Stimulated activated CD8-positive, alpha-beta memory T cell treated with anti-CD3 and anti-CD28 coated beads, Interleukin-7, amount 100 ng/mL, for 1 hour (primary cell): ENCODE results near the gene EGLN3.

ENCODE experiments used
- DNase-seq, 2 donors: peaks; one replicate each; pipeline ENCODE4 v3.0.0-alpha.2; 2020; ENCODE audit warnings: low read depth in 2 of 2

The EGLN3 gene

GRCh38 chr14:33910435-33910834 is 40.4 kb downstream of the EGLN3 start:
- no peak for DNase-seq

DNA sequence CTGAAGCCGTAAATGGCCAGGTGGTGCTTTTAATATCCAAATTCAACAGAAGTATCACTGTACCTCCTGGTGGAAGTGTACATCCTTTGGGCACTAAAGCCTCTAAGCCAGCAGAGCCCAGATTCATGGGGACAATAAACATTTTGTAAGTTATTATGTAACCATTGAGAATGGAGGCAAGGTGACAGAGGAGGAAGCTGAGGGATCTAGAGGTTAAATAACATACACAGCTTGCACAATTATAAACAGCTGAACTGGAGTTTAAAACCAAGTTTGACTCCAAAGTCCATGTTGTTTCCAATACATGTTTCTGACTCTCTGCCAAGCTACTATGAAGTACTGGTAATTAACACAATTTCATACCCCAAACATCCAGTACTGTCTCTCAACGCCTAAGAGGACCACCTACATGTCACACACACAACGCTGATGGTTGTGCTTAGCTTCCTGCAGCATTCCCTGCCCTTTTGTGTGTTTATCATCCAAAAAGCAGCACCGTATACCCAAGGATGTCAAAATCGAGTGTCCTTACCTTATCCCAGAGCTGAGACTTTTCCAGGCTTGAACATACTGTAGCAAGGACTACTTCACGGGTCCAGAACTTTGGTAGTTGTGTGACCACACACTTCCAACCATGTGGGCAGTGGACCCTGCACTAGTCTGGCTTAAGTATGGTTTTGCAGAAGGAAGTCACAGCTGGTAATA is 41.3 kb downstream of the EGLN3 start:
- DNase-seq = no peak

- no peak for DNase-seq
Observed at GRCh38 chr14:33908540-33909223, 42.2 kb downstream of the EGLN3 start.

DNA sequence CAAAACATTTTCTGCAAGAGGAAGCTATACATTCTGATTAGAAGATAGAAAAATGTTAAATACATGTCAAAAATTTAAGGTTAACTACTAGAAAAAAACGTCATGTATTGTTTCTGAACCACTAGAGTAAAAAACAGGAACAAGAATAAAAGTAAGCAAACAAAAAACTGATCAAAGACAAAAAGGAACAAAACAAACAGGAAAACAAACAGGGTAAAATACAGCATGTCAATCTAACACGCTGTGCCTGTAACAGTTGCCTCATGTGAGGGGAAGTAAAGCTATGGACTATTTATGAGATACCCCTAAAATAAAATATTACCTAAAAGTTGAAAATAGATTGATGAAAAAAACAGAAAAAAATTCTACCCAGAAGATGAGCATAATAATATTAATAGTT is 43.9 kb downstream of the EGLN3 start:
- no peak for DNase-seq

DNA sequence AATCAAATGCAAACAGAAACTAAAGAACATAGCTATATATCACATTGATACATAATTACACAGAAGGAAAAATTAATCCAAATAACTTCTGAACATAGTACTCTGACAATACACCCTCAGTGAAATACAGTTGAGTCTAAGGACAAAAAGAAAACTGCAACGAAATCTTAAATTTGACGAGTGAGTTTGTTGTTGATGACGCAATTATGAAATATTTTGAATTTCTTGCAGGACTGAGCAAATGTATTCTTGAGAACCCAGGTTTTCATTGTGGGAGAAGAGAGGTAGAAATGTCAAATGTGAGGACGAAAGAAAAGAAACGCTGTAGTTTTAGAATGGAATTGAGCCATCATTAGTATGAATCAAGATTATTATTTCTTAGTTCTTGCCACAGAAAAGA is 46.3 kb downstream of the EGLN3 start:
- DNase-seq = no peak

GRCh38 chr14:33903369-33903768 is 47.5 kb downstream of the EGLN3 start:
- DNase-seq = no peak

- no peak for DNase-seq
Observed at GRCh38 chr14:33902363-33902762, 48.5 kb downstream of the EGLN3 start.

DNA sequence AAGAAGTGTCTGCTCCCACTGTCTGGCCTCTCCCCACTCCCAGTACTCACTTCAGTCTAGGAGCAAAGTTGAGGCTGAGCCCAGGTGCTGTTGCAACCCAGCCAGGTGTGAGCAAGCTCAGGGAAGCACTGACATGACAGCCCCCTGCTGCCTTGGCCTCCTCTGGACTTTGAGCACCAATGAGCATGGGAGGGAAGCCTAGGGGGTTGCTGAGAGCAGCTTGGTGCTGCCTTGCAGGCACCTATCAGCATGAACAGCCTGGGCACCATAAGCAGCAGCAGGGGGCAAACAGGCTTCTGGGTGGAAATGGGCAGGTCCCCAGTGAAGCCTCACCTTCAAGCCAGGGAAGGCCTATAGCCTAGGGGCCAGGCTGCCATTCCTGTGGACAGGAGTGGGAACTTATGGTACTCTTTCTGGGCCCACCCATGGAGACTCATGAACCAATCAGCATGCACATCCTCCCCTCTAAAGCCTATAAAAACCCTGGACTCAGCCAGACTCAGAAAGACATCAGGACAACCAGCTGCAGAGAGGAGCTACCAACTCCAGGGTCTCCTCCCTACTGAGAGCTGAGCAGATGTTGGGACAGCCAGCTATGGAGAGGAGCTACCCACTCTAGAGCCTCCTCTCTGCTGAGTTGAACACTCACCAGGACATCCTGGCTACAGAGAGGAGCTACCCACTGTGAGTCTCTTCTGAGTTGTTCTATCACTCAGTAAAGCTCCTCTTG is 49.3 kb downstream of the EGLN3 start:
- DNase-seq = no peak

GRCh38 chr14:33900706-33901105 is 50.2 kb downstream of the EGLN3 start:
- no peak for DNase-seq

- DNase-seq = no peak
Observed at GRCh38 chr14:33899723-33900341, 51.0 kb downstream of the EGLN3 start.

- DNase-seq = no peak
Observed at GRCh38 chr14:33897878-33898535, 52.9 kb downstream of the EGLN3 start.

GRCh38 chr14:33897382-33897781 is 53.5 kb downstream of the EGLN3 start:
- DNase-seq = no peak

GRCh38 chr14:33894339-33894738 is 56.5 kb downstream of the EGLN3 start:
- no peak for DNase-seq

DNA sequence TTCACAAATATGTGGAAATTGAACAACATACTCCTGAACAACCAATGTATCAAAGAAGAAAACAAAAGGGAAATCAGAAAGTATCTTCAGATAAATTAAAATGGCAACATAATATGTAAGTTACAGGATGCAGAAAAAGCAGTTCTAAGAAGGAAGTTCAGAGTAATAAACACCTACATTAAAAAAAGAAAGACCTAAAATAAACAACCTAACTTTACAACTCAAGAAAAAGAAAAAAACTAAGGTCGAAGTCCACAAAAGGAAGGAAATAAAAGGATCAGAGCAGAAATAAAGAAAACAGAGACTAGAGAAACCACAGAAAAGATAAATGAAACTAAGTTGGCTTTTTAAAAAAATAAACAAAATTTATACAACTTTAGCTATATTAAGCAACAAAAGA is 59.2 kb downstream of the EGLN3 start:
- DNase-seq = no peak

GRCh38 chr14:33884916-33885315 is 66.0 kb downstream of the EGLN3 start:
- no peak for DNase-seq

GRCh38 chr14:33880330-33880729 is 70.5 kb downstream of the EGLN3 start:
- DNase-seq = no peak

DNA sequence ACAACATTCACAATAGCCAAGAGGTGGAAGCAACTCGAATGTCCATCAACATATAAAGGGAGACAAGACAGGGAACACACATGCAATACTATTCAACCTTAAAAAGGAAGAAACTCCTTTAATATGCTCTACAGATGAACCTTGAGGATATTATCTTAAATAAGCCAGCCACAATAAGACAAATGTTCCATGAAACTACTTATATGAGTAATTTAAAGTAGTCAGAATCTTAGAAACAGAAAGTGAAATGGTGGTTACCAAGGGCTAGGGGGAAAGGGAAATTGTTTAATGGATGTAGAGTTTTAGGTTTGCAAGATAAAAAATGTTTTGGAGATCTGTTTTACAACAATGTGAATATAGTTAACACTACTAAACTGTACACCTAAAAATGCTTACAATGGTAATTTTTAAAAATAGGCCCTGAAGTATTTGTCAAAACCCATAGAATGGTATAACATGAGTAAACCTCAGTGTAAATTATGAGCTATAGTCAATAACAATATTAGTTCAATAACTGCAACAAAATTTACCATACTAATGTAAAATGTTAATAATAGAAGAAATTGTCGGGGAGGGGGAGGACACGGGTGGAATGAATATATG is 71.1 kb downstream of the EGLN3 start:
- DNase-seq = no peak

GRCh38 chr14:33876274-33876673 is 74.6 kb downstream of the EGLN3 start:
- DNase-seq = no peak
